Kidney (tissue), 14 donors: ENCODE measurements around the gene ICAM3. TPM values are rescaled to one million over a fixed set of nuclear protein-coding genes. Genes with fewer than 3 reads are reported as not detected.

ENCODE experiments used
- DNase-seq, 5 donors: peaks; one replicate each; pipeline ENCODE4 v3.0.0-alpha.2; 2013 to 2020
- FAIRE-seq: peaks from 2 replicates; lab custom pipeline; 2012; peaks lifted over from hg19 to GRCh38; lab: Jason Lieb, UNC
- H3K27ac ChIP-seq, 2 donors: one replicate each; pipeline ENCODE4 v1.7.0; 2013; ENCODE audit warnings: low read depth in 2 of 2, low read length in 2 of 2, inconsistent platforms in 1 of 2
- H3K27me3 ChIP-seq: one replicate; pipeline ENCODE4 v1.7.1; 2013; ENCODE audit warnings: low read length, inconsistent platforms; ENCODE audit not compliant: control insufficient read depth, insufficient read depth
- H3K36me3 ChIP-seq, 3 donors: one replicate each; pipeline versions ENCODE4 v1.7.0 to v1.7.1; 2013; ENCODE audit warnings: low read length in 3 of 3, control low read depth in 1 of 3, inconsistent platforms in 1 of 3; ENCODE audit not compliant: insufficient read depth in 3 of 3, control insufficient read depth in 2 of 3
- H3K4me1 ChIP-seq, 3 donors: one replicate each; pipeline versions ENCODE4 v1.7.0 to v1.7.1; 2013; ENCODE audit warnings: low read length in 3 of 3, inconsistent platforms in 1 of 3, low read depth in 1 of 3; ENCODE audit not compliant: control insufficient read depth in 2 of 3, insufficient read depth in 2 of 3
- H3K4me3 ChIP-seq, 3 donors: one replicate each; pipeline versions ENCODE4 v1.7.0 to v1.8.1; 2013; ENCODE audit warnings: low read length in 3 of 3, control low read depth in 1 of 3, inconsistent platforms in 1 of 3
- H3K9ac ChIP-seq, 3 donors: one replicate each; pipeline versions ENCODE4 v1.7.0 to v1.7.1; 2013; ENCODE audit warnings: low read length in 3 of 3, control low read depth in 1 of 3, inconsistent platforms in 1 of 3
- H3K9me3 ChIP-seq, 3 donors: one replicate each; pipeline versions ENCODE4 v1.7.0 to v1.7.1; 2013; ENCODE audit warnings: low read length in 3 of 3, control low read depth in 1 of 3, inconsistent platforms in 1 of 3; ENCODE audit not compliant: control insufficient read depth in 2 of 3, insufficient read depth in 1 of 3
- intact Hi-C: fragments of 100-400 bp; cut with DNase I; formaldehyde crosslinking; loops from one replicate; pipeline ENCODE4 v1.11.1; 2022
- polyA plus RNA-seq: library from polyadenylated mRNA; stranded (reverse); fragments of 350-450 nt; fragmentation: Illumina TruSeq; extraction: RNeasy Lipid Tissue Mini Kit (QIAGEN cat#74804); gene quantifications from one replicate; pipeline ENCODE4 v1.2.3, GENCODE V29; 2014; ENCODE audit warnings: low read depth, low replicate concordance; ENCODE audit not compliant: insufficient read depth
- total RNA-seq: library from RNA; stranded (reverse); fragmentation: NEBNext Ultra II Directional; extraction: Animal tissue kit (Norgen Biotek cat#: 25700); gene quantifications from one replicate; pipeline ENCODE4 v1.2.1, GENCODE V29; 2021
- TF ChIP-seq, protein P1 (sequence below): IDR thresholded peaks from 3 replicates; pipeline ENCODE4 v1.5.1; 2012; ENCODE audit warnings: mild to moderate bottlenecking, moderate library complexity, borderline replicate concordance; ENCODE audit not compliant: insufficient read depth; ENCODE audit errors: extremely low read depth
- donor health status: control.
- donor health status: control.
- donor health status: control.
- donor health status: control.
- donor health status: control.
- donor health status: DM: yes; HTN: yes; CAD: no.
- donor health status: Normal renal cell carcinoma (clear cell type).

ICAM3 gene
- total and polyA plus RNA-seq, 2 donors from 2014 or later = 17.4 to 21.8 TPM

DNA sequence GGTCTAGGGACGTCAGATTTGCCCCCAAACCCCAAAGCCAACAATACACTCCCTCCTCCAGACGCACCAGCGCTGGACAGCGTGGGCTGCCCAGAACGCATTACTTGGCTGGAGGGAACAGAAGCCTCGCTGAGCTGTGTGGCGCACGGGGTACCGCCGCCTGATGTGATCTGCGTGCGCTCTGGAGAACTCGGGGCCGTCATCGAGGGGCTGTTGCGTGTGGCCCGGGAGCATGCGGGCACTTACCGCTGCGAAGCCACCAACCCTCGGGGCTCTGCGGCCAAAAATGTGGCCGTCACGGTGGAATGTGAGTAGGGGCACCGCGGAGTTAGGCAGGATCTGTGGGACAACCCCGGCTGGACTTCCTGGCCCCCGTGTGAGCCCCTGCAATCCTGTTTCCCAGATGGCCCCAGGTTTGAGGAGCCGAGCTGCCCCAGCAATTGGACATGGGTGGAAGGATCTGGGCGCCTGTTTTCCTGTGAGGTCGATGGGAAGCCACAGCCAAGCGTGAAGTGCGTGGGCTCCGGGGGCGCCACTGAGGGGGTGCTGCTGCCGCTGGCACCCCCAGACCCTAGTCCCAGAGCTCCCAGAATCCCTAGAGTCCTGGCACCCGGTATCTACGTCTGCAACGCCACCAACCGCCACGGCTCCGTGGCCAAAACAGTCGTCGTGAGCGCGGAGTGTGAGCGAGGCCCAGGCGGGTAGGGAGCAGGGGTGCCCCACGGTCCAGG is 45.6 kb downstream of the ICAM3 start:
- FAIRE-seq (no peak), DNase-seq (no peak)
- TF ChIP-seq, protein P1, sequence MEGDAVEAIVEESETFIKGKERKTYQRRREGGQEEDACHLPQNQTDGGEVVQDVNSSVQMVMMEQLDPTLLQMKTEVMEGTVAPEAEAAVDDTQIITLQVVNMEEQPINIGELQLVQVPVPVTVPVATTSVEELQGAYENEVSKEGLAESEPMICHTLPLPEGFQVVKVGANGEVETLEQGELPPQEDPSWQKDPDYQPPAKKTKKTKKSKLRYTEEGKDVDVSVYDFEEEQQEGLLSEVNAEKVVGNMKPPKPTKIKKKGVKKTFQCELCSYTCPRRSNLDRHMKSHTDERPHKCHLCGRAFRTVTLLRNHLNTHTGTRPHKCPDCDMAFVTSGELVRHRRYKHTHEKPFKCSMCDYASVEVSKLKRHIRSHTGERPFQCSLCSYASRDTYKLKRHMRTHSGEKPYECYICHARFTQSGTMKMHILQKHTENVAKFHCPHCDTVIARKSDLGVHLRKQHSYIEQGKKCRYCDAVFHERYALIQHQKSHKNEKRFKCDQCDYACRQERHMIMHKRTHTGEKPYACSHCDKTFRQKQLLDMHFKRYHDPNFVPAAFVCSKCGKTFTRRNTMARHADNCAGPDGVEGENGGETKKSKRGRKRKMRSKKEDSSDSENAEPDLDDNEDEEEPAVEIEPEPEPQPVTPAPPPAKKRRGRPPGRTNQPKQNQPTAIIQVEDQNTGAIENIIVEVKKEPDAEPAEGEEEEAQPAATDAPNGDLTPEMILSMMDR = no peak
- intact Hi-C loops = no loop called here
- Histone ChIP-seq H3K4me3 (no peak overlapping the region), H3K27ac (no peak overlapping the region), H3K4me1 (peaks cover 0 to 40% (median 3%) of the 10 kb centered on the region in 3 donors), H3K9ac (no peak overlapping the region), H3K36me3 (no peaks in the 10 kb centered on the region), H3K27me3 (peaks cover 51% of the 10 kb centered on the region), H3K9me3 (no peaks in the 10 kb centered on the region)

DNA sequence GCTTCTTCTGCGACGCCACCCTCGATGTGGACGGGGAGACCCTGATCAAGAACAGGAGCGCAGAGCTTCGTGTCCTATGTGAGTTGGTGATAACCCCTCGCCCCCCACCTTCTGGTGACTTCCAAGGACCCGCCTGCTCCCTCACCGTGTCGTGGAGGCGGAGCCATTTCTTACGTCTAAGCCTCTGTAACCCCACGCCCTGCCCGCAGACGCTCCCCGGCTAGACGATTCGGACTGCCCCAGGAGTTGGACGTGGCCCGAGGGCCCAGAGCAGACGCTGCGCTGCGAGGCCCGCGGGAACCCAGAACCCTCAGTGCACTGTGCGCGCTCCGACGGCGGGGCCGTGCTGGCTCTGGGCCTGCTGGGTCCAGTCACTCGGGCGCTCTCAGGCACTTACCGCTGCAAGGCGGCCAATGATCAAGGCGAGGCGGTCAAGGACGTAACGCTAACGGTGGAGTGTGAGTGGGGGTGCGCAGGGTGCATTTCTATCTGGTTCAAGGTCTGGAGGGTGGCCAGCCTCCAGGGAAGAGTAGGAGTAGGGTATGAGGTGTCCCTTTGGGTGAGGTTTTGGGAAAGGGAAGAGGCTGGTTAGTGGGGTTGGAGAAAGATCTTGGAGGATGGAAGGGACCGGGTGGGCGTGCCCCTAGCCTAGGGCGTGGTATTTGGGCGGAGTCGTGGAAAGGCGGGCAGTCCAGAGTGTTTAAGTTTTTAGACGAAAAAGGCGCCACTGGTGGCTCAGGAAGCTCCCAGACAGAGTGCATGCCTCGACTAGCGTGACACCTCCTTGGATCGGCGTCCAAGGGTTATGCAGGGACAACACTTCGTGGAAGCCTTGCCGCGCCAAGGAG is 46.4 kb downstream of the ICAM3 start:
- H3K36me3 ChIP-seq = no peaks in the 10 kb centered on the region
- intact Hi-C loops = no loop called here
- H3K4me1 ChIP-seq = peaks cover 0 to 41% (median 3%) of the 10 kb centered on the region in 3 donors
- no peak overlapping the region for H3K27ac ChIP-seq
- peaks cover 53% of the 10 kb centered on the region for H3K27me3 ChIP-seq
- peak overlapping the region; percentile 3 to 39 (median 3) for H3K4me3 ChIP-seq
- DNase-seq (peak in 2 of 5 donors; percentile 20 to 50), FAIRE-seq (no peak)
- TF ChIP-seq, protein P1 = no peak
- H3K9ac ChIP-seq = no peak overlapping the region
- H3K9me3 ChIP-seq = no peaks in the 10 kb centered on the region

DNA sequence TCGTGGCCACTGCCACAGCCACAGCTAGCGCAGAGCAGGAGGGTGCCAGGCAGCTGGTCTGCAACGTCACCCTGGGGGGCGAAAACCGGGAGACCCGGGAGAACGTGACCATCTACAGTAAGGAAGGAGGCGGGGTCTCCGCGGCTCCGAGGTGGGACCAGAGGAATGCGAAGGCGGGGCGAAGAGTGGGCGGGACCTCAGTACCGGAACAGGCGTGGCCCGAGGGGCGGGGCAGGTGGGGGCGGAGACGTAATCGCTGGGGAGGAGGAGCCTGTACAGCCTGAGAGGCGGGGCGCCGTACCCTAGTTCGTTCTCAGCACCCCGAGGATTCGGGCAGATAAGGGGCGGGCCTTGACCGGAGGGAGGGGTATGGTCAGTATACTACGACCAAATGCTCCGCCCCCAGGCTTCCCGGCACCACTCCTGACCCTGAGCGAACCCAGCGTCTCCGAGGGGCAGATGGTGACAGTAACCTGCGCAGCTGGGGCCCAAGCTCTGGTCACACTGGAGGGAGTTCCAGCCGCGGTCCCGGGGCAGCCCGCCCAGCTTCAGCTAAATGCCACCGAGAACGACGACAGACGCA is 47.1 kb downstream of the ICAM3 start:
- DNase-seq (peak; percentile 76 to 97 (median 82)), FAIRE-seq (no peak)
- peaks cover 0 to 41% (median 3%) of the 10 kb centered on the region in 3 donors for H3K4me1 ChIP-seq
- TF ChIP-seq, protein P1 = no peak
- no peaks in the 10 kb centered on the region for H3K36me3 ChIP-seq
- H3K4me3 ChIP-seq = peak overlapping the region; percentile 20 to 47 (median 39)
- no peak overlapping the region for H3K9ac ChIP-seq
- H3K27ac ChIP-seq = no peak overlapping the region
- peaks cover 60% of the 10 kb centered on the region for H3K27me3 ChIP-seq
- intact Hi-C loops = no loop called here
- no peaks in the 10 kb centered on the region for H3K9me3 ChIP-seq
